HG03039 (cell line): Measurements from ENCODE around the gene SLC2A1.
"Not testable (repeated sequence)": the region's sequence is repeated elsewhere in the genome, so short reads cannot be mapped to it uniquely, and the experiment has no call there.

Experiments used
- ATAC-seq: cut with Tn5 transposase; IDR thresholded peaks from one replicate; pipeline ENCODE4 v1.9.1; 2021; ENCODE audit warnings: mild to moderate bottlenecking, moderate library complexity; ENCODE audit not compliant: unreplicated experiment

The SLC2A1 gene

DNA sequence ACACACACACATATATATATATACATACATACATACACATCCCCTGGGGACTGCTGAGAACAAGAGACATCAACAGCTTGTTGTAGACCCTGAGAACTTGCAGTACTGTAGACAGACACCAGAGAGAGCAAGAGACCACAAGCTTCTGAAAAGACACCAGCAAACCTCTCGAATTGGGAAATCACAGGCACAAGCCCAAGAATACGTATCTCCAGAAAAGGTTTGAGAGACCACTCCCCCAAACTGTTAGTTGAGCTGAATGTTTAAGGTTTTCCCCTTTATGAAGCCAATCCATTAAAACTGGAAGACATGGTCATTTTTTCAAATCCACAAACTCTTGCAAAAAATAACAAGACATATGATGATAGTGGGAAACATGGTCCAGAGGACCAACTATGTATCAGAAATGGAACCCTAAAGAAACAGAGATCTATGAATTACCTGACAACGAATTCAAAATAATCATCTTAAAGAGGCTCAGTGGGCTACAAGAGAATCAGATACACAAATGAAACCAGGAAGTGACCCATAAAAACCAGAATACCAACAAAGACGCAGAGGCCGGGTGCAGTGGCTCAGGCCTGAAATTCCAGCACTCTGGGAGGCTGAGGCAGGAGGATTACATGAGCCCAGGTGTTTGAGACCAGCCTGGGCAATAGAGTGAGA is 45.1 kb downstream of the SLC2A1 start:
- no peak for ATAC-seq

DNA sequence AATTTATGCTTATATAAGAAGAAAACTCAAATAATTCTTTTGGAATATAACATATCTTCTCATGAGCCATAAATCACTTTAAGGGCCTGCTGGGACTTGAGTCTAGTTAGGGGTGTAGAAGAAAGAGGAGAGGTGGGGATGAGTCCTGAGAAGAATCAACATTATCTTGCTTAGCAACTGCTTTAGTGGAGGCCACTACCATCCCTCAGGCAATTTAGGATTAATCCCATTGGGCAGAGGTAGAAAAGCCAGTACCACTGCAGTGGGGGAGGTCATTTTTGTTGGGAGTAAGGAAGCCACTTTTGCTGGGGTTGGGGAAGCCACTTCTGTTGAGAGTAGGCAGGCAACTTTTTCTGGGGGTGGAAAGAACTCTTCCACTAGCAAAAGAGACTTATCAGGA is 47.7 kb downstream of the SLC2A1 start:
- ATAC-seq, result no peak

DNA sequence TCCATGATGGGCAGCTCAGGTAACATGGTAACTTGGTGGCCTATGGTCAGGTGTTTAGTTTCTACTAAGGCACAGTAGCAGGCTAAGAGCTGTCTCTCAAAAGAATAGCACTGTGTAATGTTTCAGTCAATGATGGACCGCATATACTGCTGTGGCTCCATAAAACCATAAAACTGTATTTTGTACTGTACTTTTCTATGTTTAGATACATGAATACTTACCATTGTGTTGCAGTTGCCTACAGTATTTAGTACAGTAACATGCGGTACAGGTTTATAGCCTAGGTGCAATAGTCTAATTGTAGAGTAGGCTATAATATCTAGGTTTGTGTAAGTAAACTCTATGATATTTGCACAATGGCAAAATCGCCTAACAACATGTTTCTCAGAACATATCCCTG is 50.6 kb downstream of the SLC2A1 start:
- no peak for ATAC-seq

GRCh38 chr1:42904434-42904833 is 54.2 kb downstream of the SLC2A1 start:
- ATAC-seq, result no peak

- not testable (repeated sequence) for ATAC-seq
Observed at GRCh38 chr1:42899960-42900359, 58.7 kb downstream of the SLC2A1 start.

DNA sequence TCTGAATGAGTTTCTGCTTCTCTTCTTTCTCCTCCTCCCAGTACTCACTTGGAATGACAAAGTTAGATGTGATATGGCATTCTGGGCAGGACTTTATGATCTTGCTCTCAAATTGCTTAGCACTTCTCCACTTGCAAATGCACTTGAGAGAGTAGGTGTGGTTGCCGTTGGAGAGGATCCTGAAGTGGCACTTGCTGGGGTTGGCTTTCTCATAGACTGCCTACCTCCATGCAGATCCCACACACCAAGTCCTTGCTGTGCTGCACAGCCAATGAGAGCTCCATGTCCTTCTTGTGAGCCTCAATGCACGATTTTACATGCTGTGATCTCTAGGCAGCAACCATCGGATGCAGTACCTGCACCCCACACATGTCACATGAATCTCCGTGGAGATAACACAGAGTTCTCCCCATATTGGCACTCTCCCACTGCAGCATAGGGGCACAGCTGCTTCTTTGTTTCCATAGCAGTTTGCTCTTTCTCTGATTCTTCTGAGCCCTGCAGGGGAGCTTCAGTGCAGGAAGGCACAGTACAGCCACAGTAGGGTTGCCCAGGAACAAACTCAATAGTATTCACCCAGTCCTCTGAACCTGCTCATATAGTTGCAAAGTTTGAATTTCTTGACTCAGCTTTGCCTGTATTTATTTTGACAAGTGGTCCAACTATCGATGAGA is 67.1 kb downstream of the SLC2A1 start:
- ATAC-seq, result no peak

DNA sequence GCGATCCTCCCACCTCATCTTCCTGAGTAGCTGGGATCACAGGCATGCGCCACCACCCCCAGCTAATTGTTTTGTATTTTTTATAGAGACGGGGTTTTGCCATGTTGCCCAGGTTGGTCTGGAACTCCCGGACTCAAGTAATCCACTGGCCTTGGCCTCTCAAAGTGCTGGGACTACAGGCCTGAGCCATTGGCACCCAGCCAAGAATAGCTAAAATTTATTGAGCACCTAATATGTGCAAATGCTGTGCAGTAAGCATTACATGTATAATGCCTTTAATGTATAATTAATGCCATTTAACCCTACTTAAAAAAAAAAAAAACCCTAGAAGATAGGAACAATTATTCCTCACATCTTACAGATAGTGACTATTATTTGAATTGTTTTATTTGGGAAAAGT is 69.4 kb downstream of the SLC2A1 start:
- no peak for ATAC-seq

DNA sequence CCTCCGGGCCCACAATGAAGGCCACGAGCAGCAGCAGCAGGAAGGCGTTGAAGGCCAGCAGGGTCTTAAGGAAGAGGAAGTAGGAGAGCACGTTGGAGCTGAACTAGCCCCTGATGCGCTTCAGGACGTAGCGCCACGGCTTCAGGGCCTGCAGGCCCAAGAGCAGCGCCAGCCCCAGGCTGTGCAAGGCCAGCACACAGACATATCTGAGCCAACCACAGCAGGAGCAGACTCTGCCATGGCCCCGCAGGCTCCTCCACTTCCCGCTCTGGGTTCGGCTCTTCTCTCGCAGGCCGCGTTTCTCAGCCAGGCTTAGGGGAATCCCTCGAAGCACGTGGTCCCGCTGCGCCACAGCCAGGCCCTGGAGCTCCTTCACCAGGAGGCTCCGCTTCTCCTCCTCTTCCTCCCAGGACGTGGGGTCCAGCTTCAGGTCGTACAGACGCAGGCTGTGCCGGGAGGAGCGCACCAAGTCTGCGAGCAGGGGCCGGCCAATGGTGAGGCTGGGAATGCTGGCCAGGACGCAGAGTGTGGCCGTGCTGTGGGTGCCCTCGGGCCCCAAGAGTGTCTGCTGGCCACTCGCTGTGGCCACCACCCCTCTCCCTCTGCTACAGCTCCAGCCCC is 70.5 kb downstream of the SLC2A1 start:
- no peak for ATAC-seq

- ATAC-seq, result no peak
Observed at GRCh38 chr1:42887366-42887765, 71.3 kb downstream of the SLC2A1 start.

- ATAC-seq, result no peak
Observed at GRCh38 chr1:42886800-42887199, 71.9 kb downstream of the SLC2A1 start.

GRCh38 chr1:42886046-42886739 is 72.5 kb downstream of the SLC2A1 start:
- no peak for ATAC-seq

DNA sequence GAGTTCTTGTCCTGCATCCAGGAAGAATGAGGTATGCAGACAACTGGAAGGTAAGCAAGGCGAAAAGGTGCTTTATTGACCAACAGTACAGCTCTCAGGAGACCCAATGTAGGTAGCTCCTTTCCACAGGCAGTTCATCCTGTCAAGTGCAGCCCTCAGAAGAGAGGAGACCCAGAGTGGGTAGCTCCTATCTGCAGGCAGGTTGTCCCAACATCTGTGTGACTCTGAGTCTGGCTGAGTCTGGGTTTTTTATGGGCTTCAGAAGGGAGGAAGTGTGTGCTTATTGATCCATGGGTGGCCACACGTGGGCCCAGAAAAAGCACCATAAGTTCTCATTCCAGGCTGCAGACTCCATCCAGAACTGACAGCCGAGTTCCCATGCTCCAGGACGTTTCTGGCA is 78.3 kb downstream of the SLC2A1 start:
- no peak for ATAC-seq

GRCh38 chr1:42877380-42877779 is 81.3 kb downstream of the SLC2A1 start:
- no peak for ATAC-seq

- ATAC-seq, result no peak
Observed at GRCh38 chr1:42876009-42876408, 82.7 kb downstream of the SLC2A1 start.
